Transverse colon (tissue), 4 donors: ENCODE measurements around the gene AP1B1. TPM values are rescaled to one million over a fixed set of nuclear protein-coding genes. Genes with fewer than 3 reads are reported as not detected.

Source experiments
- DNase-seq: peaks from one replicate; pipeline ENCODE4 v3.0.0-alpha.2; 2019
- H3K27ac ChIP-seq, 4 donors: fragments of 200-600 bp; sonication (generic); 2 replicates each; pipeline ENCODE4 v1.5.1; 2016 to 2018; ENCODE audit warnings: inconsistent platforms in 4 of 4
- H3K27me3 ChIP-seq: fragments of 200-600 bp; sonication (generic); 2 replicates; pipeline ENCODE4 v1.5.1; 2017; ENCODE audit warnings: inconsistent platforms
- H3K36me3 ChIP-seq, 4 donors: fragments of 200-600 bp; sonication (generic); 2 replicates each; pipeline ENCODE4 v1.5.1; 2017 to 2019; ENCODE audit warnings: inconsistent platforms in 4 of 4
- H3K4me1 ChIP-seq, 4 donors: fragments of 200-600 bp; sonication (generic); 2 replicates each; pipeline ENCODE4 v1.5.1; 2017 to 2020; ENCODE audit warnings: inconsistent platforms in 4 of 4
- H3K4me3 ChIP-seq, 4 donors: fragments of 200-600 bp; sonication (generic); 1 replicate in 1 of 4; 2 replicates in 3 of 4; pipeline versions ENCODE4 v1.5.1 to v1.6.1; 2017 to 2019; ENCODE audit warnings: inconsistent platforms in 4 of 4
- H3K9me3 ChIP-seq, 2 donors: fragments of 200-600 bp; sonication (generic); 2 replicates each; pipeline ENCODE4 v1.5.1; 2017 to 2019; ENCODE audit warnings: inconsistent platforms in 2 of 2
- CTCF ChIP-seq, 5 experiments: fragments of 200-600 bp in 3 of 5; fragments of 450-650 bp in 2 of 5; sonication (generic) in 3 of 5; IDR thresholded peaks; 1 replicate in 2 of 5; 2 replicates in 3 of 5; pipeline ENCODE4 v1.5.1; 2016 to 2017; ENCODE audit warnings: antibody characterized with exemption in 5 of 5, inconsistent platforms in 3 of 5, mild to moderate bottlenecking in 2 of 5, moderate library complexity in 1 of 5
- EP300 ChIP-seq: sonication (generic); formaldehyde crosslinking; IDR thresholded peaks from one replicate; pipeline ENCODE4 v1.6.1; 2017; ENCODE audit warnings: antibody characterized with exemption, low read depth
- POLR2A ChIP-seq: fragments of 450-650 bp; IDR thresholded peaks from one replicate; pipeline ENCODE4 v1.6.1; 2016; ENCODE audit warnings: antibody characterized with exemption, mild to moderate bottlenecking, moderate library complexity
- POLR2AphosphoS5 ChIP-seq, 3 donors: sonication (generic); formaldehyde crosslinking; IDR thresholded peaks; one replicate each; pipeline ENCODE4 v1.6.1; 2016; ENCODE audit warnings: antibody characterized with exemption in 3 of 3
- WGBS, 2 donors: methylation state at CpG; one replicate each; pipeline ENCODE4 v1.1.5; 2018; ENCODE audit warnings: low coverage in 1 of 2; 5-methylcytosine and 5-hydroxymethylcytosine counted together
- in situ Hi-C, 4 donors: fragments of 200-750 bp; cut with MboI; loops; one replicate each; pipeline versions ENCODE4 v1.15.0 to v1.15.1; 2017; ENCODE audit warnings: low sequenced_read_pairs in 3 of 4, low pct_ligation_motif_present in 1 of 4, low pct_unique_long_range_greater_than_20kb in 1 of 4
- intact Hi-C: fragments of 100-400 bp; cut with DNase I; formaldehyde crosslinking; loops from one replicate; pipeline ENCODE4 v1.15.1; 2023; ENCODE audit warnings: low total_unique reads
- total RNA-seq, 4 donors: library from RNA; depleted of rRNA; stranded (reverse); fragments of >200 nt; gene quantifications; one replicate each; pipeline ENCODE4 v1.1.0, GENCODE V29; 2016

AP1B1 gene
- total RNA-seq, 4 donors from 2014 or later: 45.6 to 107 (median 92.4) TPM

- H3K36me3 ChIP-seq: no peaks in the 10 kb centered on the region
- TF ChIP-seq POLR2A (no peak), POLR2AphosphoS5 (IDR thresholded peaks at IDR 0.05) (no peak), EP300 (no peak), CTCF (IDR thresholded peaks at IDR 0.05) (no peak)
- no peaks in the 10 kb centered on the region for H3K27me3 ChIP-seq
- 74% methylated on average over 20 of the region's 20 CpGs; no CpG with 5 or more reads in 1 of the 2 donors for WGBS, 2 donors
- intact Hi-C loops (no loop called here), in situ Hi-C loops (no loop called here)
- H3K4me3 ChIP-seq: peak overlapping the region; percentile 63 to 91 (median 78)
- no peaks in the 10 kb centered on the region for H3K9me3 ChIP-seq
- H3K4me1 ChIP-seq: peaks cover 38 to 70% (median 55%) of the 10 kb centered on the region in 4 donors
- H3K27ac ChIP-seq: peak overlapping the region; percentile 84 to 96 (median 90)
- no peak for DNase-seq
These were observed 80.7 kb downstream of the AP1B1 start for GRCh38 chr22:29307596-29308147.

GRCh38 chr22:29306835-29307595 lies 81.4 kb downstream of the AP1B1 start:
- WGBS, 2 donors: 10% methylated on average over 23 of the region's 83 CpGs; no CpG with 5 or more reads in 1 of the 2 donors
- H3K27ac ChIP-seq: peak overlapping the region; percentile 84 to 96 (median 90)
- H3K36me3 ChIP-seq: no peaks in the 10 kb centered on the region
- H3K4me3 ChIP-seq: peak overlapping the region; percentile 63 to 91 (median 78)
- peak in 1 of 5 experiments; percentile 8 for TF ChIP-seq CTCF (IDR thresholded peaks at IDR 0.05)
- TF ChIP-seq POLR2A: no peak
- TF ChIP-seq EP300: no peak
- TF ChIP-seq POLR2AphosphoS5 (IDR thresholded peaks at IDR 0.05): peak; percentile 36 to 57 (median 55)
- no peaks in the 10 kb centered on the region for H3K27me3 ChIP-seq
- no peaks in the 10 kb centered on the region for H3K9me3 ChIP-seq
- in situ Hi-C loops (no loop called here), intact Hi-C loops (no loop called here)
- peaks cover 38 to 68% (median 58%) of the 10 kb centered on the region in 4 donors for H3K4me1 ChIP-seq
- peak; percentile 85 for DNase-seq

GRCh38 chr22:29306175-29306834 lies 82.1 kb downstream of the AP1B1 start, which contains the start of gene GAS2L1:
Gene GAS2L1, plus strand, starts transcription at chr22:29306650. Its CDS starts 1,456 bp downstream, at chr22:29308106.
- H3K9me3 ChIP-seq: no peaks in the 10 kb centered on the region
- WGBS, 2 donors: 1% methylated on average over 37 of the region's 40 CpGs; no CpG with 5 or more reads in 1 of the 2 donors
- intact Hi-C loops: no loop called here
- H3K4me3 ChIP-seq: peak within 1 kb of the TSS; percentile 63 to 91 (median 78)
- peak within 1 kb of the TSS; percentile 84 to 96 (median 90) for H3K27ac ChIP-seq
- TF ChIP-seq POLR2A (no peak), POLR2AphosphoS5 (IDR thresholded peaks at IDR 0.05) (peak in 2 of 3 donors; percentile 15 to 17), EP300 (no peak), CTCF (IDR thresholded peaks at IDR 0.05) (peak; percentile 61 to 74 (median 70))
- DNase-seq: peak; percentile 89
- in situ Hi-C loops: no loop called here
- H3K27me3 ChIP-seq: no peaks in the 10 kb centered on the region
- peaks cover 33 to 61% (median 53%) of the 10 kb centered on the region in 4 donors for H3K4me1 ChIP-seq
- H3K36me3 ChIP-seq: no peaks in the 10 kb centered on the region

- H3K4me3 ChIP-seq: peak overlapping the region in 2 of 4 donors; percentile 63 to 91
- H3K27ac ChIP-seq: peak overlapping the region; percentile 84 to 96 (median 90)
- H3K27me3 ChIP-seq: no peaks in the 10 kb centered on the region
- peaks cover 31 to 56% (median 48%) of the 10 kb centered on the region in 4 donors for H3K4me1 ChIP-seq
- 26 to 46% methylated on average over 3 to 7 of the region's 7 CpGs for WGBS, 2 donors
- intact Hi-C loops (no loop called here), in situ Hi-C loops (no loop called here)
- no peak for DNase-seq
- no peaks in the 10 kb centered on the region for H3K9me3 ChIP-seq
- H3K36me3 ChIP-seq: no peaks in the 10 kb centered on the region
- TF ChIP-seq POLR2AphosphoS5 (IDR thresholded peaks at IDR 0.05) (no peak), CTCF (IDR thresholded peaks at IDR 0.05) (no peak), POLR2A (no peak), EP300 (no peak)
These were observed 82.6 kb downstream of the AP1B1 start for GRCh38 chr22:29305836-29306174.
